AG04449 (cell line): ENCODE measurements around the gene ZNF438.

ENCODE experiments used
- CTCF ChIA-PET: fragments of 350-600 bp; formaldehyde crosslinking; extraction: SDS; loops from one replicate; lab custom pipeline; 2021; ENCODE audit warnings: antibody characterized with exemption; lab: Yijun Ruan, JAX
- POLR2A ChIA-PET: fragments of 400-600, 350-600 bp; formaldehyde crosslinking; extraction: SDS; loops from one replicate; lab custom pipeline; 2020; ENCODE audit warnings: antibody characterized with exemption, inconsistent platforms; lab: Yijun Ruan, JAX
- DNase-seq: peaks from one replicate; pipeline ENCODE4 v3.0.0-alpha.2; 2010; ENCODE audit warnings: low read depth, low spot score
- H3K4me3 ChIP-seq: 2 replicates; pipeline ENCODE4 v1.5.1; 2011; ENCODE audit warnings: low read depth, mild to moderate bottlenecking, control low read depth, low read length
- CTCF ChIP-seq: IDR thresholded peaks from one replicate; pipeline ENCODE4 v1.5.1; 2011; ENCODE audit warnings: mild to moderate bottlenecking, moderate library complexity, low read length, control low read depth, inconsistent platforms; ENCODE audit not compliant: insufficient read depth; ENCODE audit errors: missing control alignments

ZNF438 gene

DNA sequence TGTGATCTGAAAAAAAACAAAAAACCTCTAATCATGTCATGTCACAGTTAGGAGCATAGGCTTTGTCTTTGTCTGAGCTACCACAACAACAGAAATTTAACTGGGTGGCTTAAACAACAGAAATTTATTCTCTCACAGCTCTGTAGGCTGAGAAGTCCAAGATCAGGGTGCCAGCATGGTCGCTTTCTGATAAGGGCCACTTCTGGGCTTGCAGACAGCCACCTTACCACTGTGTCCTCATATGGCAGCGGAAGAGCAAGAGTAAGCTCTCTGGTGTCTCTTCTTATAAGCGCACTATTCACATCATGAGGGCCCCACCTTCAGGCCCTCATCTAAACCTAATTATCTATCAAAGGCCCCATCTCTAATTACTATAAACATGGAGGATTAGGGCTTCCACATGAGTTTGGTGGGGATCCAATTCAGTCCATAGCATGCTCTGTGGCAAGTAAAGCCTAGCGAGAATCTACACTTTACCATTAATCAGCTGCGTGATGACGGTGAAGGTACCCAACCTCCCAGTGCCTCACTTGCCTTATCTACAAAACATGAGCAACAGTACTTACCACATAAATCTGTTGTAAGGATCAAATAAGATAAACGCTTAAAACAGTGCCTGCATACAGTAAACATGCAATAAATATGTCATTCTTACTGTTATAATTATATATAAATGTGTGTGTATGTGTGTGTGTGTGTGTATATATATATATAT, 17.3 kb downstream of the ZNF438 start:
- POLR2A ChIA-PET = no interaction called here

GRCh38 chr10:31013331-31013730, 18.3 kb downstream of the ZNF438 start:
- ChIA-PET POLR2A (no interaction called here), CTCF (interaction anchor here (1.2 kb wide), 1 partner anchor 478 kb away, joined by 3 read pairs; no protein-coding TSS in a partner anchor)
- DNase-seq = no peak
- H3K4me3 ChIP-seq = no peak overlapping the region
- TF ChIP-seq CTCF = no peak

More for the DNA sequence above, 17.3 kb downstream of the ZNF438 start:
- no peak for DNase-seq
- CTCF ChIA-PET = interaction anchor here (1.2 kb wide), 1 partner anchor 477 kb away, joined by 3 read pairs; no protein-coding TSS in a partner anchor
- TF ChIP-seq CTCF = no peak
- H3K4me3 ChIP-seq = no peak overlapping the region

DNA sequence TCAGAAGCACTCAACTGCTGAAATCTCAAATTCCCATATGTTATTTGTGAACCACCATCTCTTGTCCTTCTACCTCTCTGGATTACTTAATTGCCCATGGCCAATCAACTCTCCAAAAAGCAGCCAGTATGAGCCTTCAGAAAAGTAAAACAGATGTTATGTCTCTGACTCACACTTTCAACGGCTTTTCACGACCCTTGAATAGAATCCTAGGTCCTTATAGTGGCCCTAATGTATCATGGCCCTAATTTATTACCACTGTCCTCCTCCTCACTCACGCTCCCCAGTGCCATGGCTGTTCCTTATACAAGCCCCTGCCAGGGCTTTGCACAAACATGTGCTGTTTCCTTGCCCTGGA, 20.0 kb downstream of the ZNF438 start:
- CTCF ChIA-PET = interaction anchor here (1.8 kb wide), 1 partner anchor 13 kb away, joined by 4 read pairs; no protein-coding TSS in a partner anchor
- POLR2A ChIA-PET = no interaction called here
- no peak for TF ChIP-seq CTCF
- no peak overlapping the region for H3K4me3 ChIP-seq
- no peak for DNase-seq

DNA sequence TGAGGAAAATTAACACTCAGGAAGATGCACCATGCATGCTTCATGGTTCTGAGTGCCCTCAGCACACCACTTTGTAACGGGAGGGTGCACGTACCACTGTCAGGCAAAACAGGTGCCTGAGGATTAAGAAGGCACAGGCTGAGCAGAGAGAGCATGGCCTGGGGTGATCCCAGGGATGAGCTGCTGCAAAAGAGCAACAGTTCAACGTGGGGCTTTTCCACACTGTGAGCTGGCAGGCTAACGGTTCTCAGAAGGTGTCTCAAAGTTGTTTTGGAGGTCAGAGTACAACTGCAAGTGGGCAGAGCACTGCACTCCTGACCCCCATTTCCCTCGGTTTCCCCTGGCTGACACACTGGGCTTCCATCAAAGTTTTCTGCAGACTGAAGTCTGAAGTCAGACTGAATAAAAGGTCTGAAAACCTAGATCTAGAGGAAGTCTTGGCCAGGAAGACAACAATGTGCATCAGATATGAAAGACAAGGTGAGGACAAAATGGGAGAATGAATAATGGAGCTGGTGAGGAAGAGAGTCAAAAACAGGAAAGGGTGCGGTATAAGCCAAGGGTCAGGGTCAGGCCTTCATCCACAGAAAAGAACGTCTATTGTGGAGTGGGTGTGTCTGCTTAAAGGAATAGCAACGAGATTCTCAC, 20.5 kb downstream of the ZNF438 start:
- no peak for TF ChIP-seq CTCF
- CTCF ChIA-PET = interaction anchor here (1.8 to 2.3 kb wide), 2 partner anchors 14 to 227 kb away, joined by 4 to 9 read pairs; no protein-coding TSS in a partner anchor
- POLR2A ChIA-PET = no interaction called here
- no peak for DNase-seq
- no peak overlapping the region for H3K4me3 ChIP-seq

- H3K4me3 ChIP-seq = no peak overlapping the region
- ChIA-PET POLR2A (no interaction called here), CTCF (interaction anchor here (2.3 kb wide), 1 partner anchor 226 kb away, joined by 9 read pairs; no protein-coding TSS in a partner anchor)
- no peak for TF ChIP-seq CTCF
- DNase-seq = no peak
Observed at GRCh38 chr10:31010062-31010461, 21.6 kb downstream of the ZNF438 start.

DNA sequence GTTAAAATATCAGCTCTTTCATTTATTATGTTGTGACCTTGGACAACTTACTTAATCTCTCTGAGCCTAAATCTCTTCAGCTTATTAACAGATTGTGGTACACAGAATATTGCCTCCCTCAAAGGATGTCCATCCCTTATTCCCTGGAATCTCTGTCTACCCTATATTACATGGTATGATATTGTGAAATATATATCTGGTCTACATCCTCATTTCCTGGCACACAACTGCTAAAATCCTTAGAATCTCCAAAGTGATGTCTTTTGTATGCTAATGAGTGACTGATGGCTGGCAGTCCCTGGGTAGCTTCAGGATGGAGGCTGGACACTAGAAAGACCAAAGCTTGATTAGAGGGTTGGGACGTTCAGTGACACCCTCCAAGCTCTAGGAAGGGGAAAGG, 25.8 kb downstream of the ZNF438 start:
- TF ChIP-seq CTCF = no peak
- DNase-seq = no peak
- ChIA-PET CTCF (interaction anchor here (0.5 to 1.3 kb wide), 2 partner anchors 18 to 222 kb away, joined by 3 to 4 read pairs; no protein-coding TSS in a partner anchor), POLR2A (interaction anchor here (0.5 kb wide), 1 partner anchor 28 kb away, joined by 4 read pairs; no protein-coding TSS in a partner anchor)
- no peak overlapping the region for H3K4me3 ChIP-seq
